Sigmoid colon (tissue), 7 donors: ENCODE results near the gene NDUFB8. TPM values are rescaled to one million over a fixed set of nuclear protein-coding genes. Genes with fewer than 3 reads are reported as not detected.

Experiments used
- DNase-seq: peaks from one replicate; pipeline ENCODE4 v3.0.0-alpha.2; 2019
- H3K27ac ChIP-seq, 4 donors: fragments of 200-600 bp; sonication (generic); one replicate each; pipeline ENCODE4 v1.5.1; 2016 to 2019; ENCODE audit warnings: mild to moderate bottlenecking in 1 of 4
- H3K27me3 ChIP-seq, 3 donors: fragments of 200-600 bp; sonication (generic); one replicate each; pipeline ENCODE4 v1.5.1; 2019; ENCODE audit warnings: mild to moderate bottlenecking in 1 of 3
- H3K36me3 ChIP-seq, 4 donors: fragments of 200-600 bp; sonication (generic); one replicate each; pipeline ENCODE4 v1.5.1; 2016 to 2019
- H3K4me1 ChIP-seq, 4 donors: fragments of 200-600 bp; sonication (generic); one replicate each; pipeline ENCODE4 v1.5.1; 2017 to 2019
- H3K4me3 ChIP-seq, 4 donors: fragments of 200-600 bp; sonication (generic); one replicate each; pipeline ENCODE4 v1.5.1; 2017 to 2019; ENCODE audit warnings: mild to moderate bottlenecking in 2 of 4, moderate library complexity in 1 of 4
- H3K9me3 ChIP-seq, 4 donors: fragments of 200-600 bp in 3 of 4; sonication (generic) in 3 of 4; one replicate each; pipeline versions ENCODE4 v1.5.1 to v1.6.1; 2013 to 2019
- EP300 ChIP-seq, 4 donors: sonication (generic); formaldehyde crosslinking; IDR thresholded peaks; one replicate each; pipeline ENCODE4 v1.6.1; 2017; ENCODE audit warnings: antibody characterized with exemption in 4 of 4
- POLR2A ChIP-seq, 2 donors: fragments of 450-650 bp; IDR thresholded peaks; one replicate each; pipeline ENCODE4 v1.6.1; 2016; ENCODE audit warnings: antibody characterized with exemption in 2 of 2, mild to moderate bottlenecking in 2 of 2, moderate library complexity in 2 of 2
- POLR2AphosphoS5 ChIP-seq, 4 donors: sonication (generic); formaldehyde crosslinking; IDR thresholded peaks; one replicate each; pipeline ENCODE4 v1.6.1; 2017; ENCODE audit warnings: antibody characterized with exemption in 4 of 4
- WGBS, 2 donors: extraction: QIAGEN DNeasy Blood & Tissue Kit; methylation state at CpG; one replicate each; pipeline ENCODE4 v1.1.7; 2013; 5-methylcytosine and 5-hydroxymethylcytosine counted together
- intact Hi-C: fragments of 100-400 bp; cut with DNase I; formaldehyde crosslinking; loops from one replicate; pipeline ENCODE4 v1.15.1; 2023
- polyA plus RNA-seq, 3 donors: library from polyadenylated mRNA; stranded (reverse); fragments of 200-250 nt; gene quantifications; one replicate each; pipeline ENCODE4 v1.2.3, GENCODE V29; 2013
- total RNA-seq, 4 donors: library from RNA; depleted of rRNA; stranded (reverse); fragments of >200 nt; gene quantifications; one replicate each; pipeline ENCODE4 v1.1.0, GENCODE V29; 2016
- TF ChIP-seq, protein P1 (sequence below), 4 experiments: fragments of 450-650 bp in 3 of 4; fragments of 200-600 bp in 1 of 4; IDR thresholded peaks; one replicate each; pipeline ENCODE4 v1.5.1; 2016 to 2019; ENCODE audit warnings: antibody characterized with exemption in 4 of 4, mild to moderate bottlenecking in 3 of 4, moderate library complexity in 2 of 4
- donor health status: healthy with polysubstance abuse.
- donor health status: Bipolar disorder and iron deficiency.
- donor health status: healthy.

Gene NDUFB8
- total and polyA plus RNA-seq, 7 donors: 232 to 449 (median 359) TPM

DNA sequence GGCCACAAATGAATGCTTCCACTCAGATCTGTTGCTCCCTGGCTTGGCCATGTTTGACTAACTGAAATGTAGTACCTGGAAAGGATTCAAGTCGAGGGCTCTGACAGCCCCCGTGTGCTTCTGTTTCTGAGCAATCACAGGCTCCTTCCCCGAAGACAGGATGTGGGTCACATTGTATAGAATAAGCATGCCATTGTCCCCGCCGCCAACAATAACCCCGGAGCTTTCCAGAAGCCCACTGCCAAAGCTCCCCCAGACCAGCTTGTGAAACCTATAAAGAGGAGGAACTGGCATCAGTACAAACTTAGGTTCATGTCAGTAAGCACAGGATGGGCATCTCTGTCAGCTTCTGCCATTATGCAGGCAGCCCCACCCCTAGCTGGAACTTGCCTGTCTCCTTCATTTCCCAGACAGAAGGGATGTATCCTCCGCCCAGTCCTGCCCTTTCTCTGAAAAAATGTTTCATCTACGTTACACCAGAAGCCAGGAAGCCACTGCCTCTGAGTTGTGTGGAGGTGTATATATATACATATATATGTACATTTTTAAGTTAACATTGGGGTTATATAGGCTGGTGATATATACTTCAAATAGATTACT, 20.3 kb downstream of the NDUFB8 start:
- no peak for TF ChIP-seq POLR2A (IDR thresholded peaks at IDR 0.05)
- no peak for TF ChIP-seq EP300 (IDR thresholded peaks at IDR 0.05)
- TF ChIP-seq, protein P1, sequence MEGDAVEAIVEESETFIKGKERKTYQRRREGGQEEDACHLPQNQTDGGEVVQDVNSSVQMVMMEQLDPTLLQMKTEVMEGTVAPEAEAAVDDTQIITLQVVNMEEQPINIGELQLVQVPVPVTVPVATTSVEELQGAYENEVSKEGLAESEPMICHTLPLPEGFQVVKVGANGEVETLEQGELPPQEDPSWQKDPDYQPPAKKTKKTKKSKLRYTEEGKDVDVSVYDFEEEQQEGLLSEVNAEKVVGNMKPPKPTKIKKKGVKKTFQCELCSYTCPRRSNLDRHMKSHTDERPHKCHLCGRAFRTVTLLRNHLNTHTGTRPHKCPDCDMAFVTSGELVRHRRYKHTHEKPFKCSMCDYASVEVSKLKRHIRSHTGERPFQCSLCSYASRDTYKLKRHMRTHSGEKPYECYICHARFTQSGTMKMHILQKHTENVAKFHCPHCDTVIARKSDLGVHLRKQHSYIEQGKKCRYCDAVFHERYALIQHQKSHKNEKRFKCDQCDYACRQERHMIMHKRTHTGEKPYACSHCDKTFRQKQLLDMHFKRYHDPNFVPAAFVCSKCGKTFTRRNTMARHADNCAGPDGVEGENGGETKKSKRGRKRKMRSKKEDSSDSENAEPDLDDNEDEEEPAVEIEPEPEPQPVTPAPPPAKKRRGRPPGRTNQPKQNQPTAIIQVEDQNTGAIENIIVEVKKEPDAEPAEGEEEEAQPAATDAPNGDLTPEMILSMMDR (IDR thresholded peaks at IDR 0.05): no peak
- no peak for TF ChIP-seq POLR2AphosphoS5 (IDR thresholded peaks at IDR 0.05)
- no peak for DNase-seq
- H3K9me3 ChIP-seq: no peaks in the 10 kb centered on the region
- H3K4me1 ChIP-seq: no peaks in the 10 kb centered on the region
- intact Hi-C loops: no loop called here
- no peaks in the 10 kb centered on the region for H3K27me3 ChIP-seq
- 70 to 79% methylated on average over 8 of the region's 8 CpGs for WGBS, 2 donors
- H3K36me3 ChIP-seq: peaks cover 6 to 70% (median 18%) of the 10 kb centered on the region in 4 donors
- no peak overlapping the region for H3K4me3 ChIP-seq
- no peak overlapping the region for H3K27ac ChIP-seq

DNA sequence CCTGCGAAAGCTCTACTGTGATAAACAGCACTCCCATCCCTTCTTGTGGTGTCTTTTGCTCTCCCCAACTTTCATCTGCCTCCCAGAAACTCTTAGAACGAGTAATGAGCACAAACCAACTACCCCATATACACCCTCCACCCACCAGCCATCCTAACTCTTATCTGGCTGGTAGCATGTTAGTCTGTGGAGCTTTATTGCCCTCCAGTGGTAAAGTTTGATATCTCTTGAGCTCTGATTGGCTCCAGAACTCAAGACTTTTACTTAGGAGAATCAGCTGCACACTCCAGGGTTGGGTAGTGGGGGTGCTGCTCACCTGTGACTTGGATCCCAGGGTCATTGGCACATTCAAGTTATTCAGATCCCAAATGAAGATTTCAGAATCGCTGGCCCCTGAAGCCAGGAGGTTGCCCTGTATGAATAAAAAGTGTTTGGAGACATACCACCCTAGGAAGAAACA, 20.9 kb downstream of the NDUFB8 start:
- Histone ChIP-seq H3K4me1 (no peaks in the 10 kb centered on the region), H3K27me3 (no peaks in the 10 kb centered on the region), H3K27ac (no peak overlapping the region), H3K4me3 (no peak overlapping the region), H3K9me3 (no peaks in the 10 kb centered on the region), H3K36me3 (peaks cover 6 to 72% (median 20%) of the 10 kb centered on the region in 4 donors)
- no peak for DNase-seq
- no peak for TF ChIP-seq POLR2AphosphoS5 (IDR thresholded peaks at IDR 0.05)
- TF ChIP-seq, protein P1 (IDR thresholded peaks at IDR 0.05): no peak
- no peak for TF ChIP-seq EP300 (IDR thresholded peaks at IDR 0.05)
- TF ChIP-seq POLR2A (IDR thresholded peaks at IDR 0.05): no peak
- 46 to 51% methylated on average over 3 of the region's 3 CpGs for WGBS, 2 donors
- intact Hi-C loops: no loop called here

DNA sequence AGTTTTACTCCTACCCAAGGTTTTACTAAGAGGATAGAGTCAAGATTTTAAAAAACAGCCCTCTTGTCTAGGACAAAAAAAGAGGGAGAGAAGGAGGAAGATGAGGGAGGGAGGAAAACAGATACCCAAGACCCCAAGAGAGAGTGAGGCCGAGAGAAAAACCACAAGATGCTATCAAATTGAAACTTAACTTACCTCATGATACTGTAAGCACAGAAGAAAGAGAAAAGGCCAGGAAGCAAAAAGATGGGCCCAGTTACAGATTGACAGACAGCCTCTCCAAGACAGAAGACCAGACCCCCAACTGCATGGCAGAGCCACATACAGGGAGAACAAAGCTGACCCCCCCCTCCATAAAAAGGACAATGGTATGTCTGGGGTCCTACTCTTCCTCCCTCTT, 21.4 kb downstream of the NDUFB8 start:
- 48 to 69% methylated on average over 1 of the region's 1 CpG for WGBS, 2 donors
- no peak for DNase-seq
- Histone ChIP-seq H3K36me3 (peaks cover 6 to 73% (median 20%) of the 10 kb centered on the region in 4 donors), H3K4me3 (no peak overlapping the region), H3K4me1 (no peaks in the 10 kb centered on the region), H3K27ac (no peak overlapping the region), H3K9me3 (no peaks in the 10 kb centered on the region), H3K27me3 (no peaks in the 10 kb centered on the region)
- TF ChIP-seq, protein P1 (IDR thresholded peaks at IDR 0.05): no peak
- TF ChIP-seq EP300 (IDR thresholded peaks at IDR 0.05) (no peak), POLR2AphosphoS5 (IDR thresholded peaks at IDR 0.05) (no peak), POLR2A (IDR thresholded peaks at IDR 0.05) (no peak)
- intact Hi-C loops: no loop called here

DNA sequence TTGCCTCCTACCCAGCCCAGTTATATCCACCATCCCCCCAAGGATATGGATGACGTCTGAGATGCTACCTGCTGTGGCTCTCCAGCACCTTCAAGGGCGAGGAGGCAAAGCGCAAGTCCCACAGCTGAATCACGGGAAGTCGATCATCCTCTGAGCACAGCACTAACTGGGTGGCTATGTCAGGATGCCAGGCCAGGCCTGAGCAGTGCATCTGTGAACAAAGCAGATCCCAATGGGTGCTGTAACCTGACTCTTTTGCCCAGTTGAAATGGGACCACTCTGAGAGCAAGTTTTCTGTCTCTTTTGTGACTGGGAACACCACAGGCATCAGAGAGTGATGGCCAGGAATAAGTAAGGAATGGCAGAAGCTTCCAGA, 22.3 kb downstream of the NDUFB8 start:
- WGBS, 2 donors: 92 to 97% methylated on average over 5 of the region's 5 CpGs
- H3K27ac ChIP-seq: no peak overlapping the region
- H3K27me3 ChIP-seq: no peaks in the 10 kb centered on the region
- intact Hi-C loops: no loop called here
- peaks cover 6 to 77% (median 20%) of the 10 kb centered on the region in 4 donors for H3K36me3 ChIP-seq
- no peak overlapping the region for H3K4me3 ChIP-seq
- DNase-seq: no peak
- H3K4me1 ChIP-seq: no peaks in the 10 kb centered on the region
- TF ChIP-seq, protein P1 (IDR thresholded peaks at IDR 0.05): no peak
- TF ChIP-seq POLR2A (IDR thresholded peaks at IDR 0.05) (no peak), POLR2AphosphoS5 (IDR thresholded peaks at IDR 0.05) (no peak), EP300 (IDR thresholded peaks at IDR 0.05) (no peak)
- no peaks in the 10 kb centered on the region for H3K9me3 ChIP-seq
